Measurements from ENCODE around the gene SETD1B.

DNA sequence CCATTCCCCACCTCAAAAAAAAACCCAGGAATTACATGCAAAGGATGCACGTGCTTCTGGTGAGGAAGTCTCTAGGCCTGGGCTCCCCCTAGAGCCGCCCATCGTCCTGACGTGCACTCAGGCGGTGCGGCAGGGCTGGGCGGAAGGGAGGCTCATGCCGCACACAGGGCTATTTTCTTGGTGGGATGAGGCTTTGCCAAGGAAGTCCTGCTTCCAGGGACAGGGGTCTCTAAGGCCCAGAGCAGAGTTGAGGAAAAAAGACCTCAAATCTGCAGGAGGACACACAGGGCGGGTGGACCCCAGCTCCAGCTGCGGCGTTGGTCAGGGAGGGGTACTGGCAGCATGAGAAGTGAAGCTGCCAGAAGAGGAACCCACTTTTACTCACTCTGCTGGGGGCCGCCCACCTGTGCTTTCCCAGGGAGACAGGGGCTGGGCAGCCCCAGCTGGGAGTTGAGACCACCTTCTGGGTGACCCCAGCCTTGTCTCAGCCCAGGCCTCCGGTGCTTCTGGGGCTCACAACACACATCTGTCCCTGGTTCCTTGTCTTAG lies 14.5 kb upstream of the SETD1B start:
- TF ChIP-seq, protein P1, sequence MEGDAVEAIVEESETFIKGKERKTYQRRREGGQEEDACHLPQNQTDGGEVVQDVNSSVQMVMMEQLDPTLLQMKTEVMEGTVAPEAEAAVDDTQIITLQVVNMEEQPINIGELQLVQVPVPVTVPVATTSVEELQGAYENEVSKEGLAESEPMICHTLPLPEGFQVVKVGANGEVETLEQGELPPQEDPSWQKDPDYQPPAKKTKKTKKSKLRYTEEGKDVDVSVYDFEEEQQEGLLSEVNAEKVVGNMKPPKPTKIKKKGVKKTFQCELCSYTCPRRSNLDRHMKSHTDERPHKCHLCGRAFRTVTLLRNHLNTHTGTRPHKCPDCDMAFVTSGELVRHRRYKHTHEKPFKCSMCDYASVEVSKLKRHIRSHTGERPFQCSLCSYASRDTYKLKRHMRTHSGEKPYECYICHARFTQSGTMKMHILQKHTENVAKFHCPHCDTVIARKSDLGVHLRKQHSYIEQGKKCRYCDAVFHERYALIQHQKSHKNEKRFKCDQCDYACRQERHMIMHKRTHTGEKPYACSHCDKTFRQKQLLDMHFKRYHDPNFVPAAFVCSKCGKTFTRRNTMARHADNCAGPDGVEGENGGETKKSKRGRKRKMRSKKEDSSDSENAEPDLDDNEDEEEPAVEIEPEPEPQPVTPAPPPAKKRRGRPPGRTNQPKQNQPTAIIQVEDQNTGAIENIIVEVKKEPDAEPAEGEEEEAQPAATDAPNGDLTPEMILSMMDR (IDR thresholded peaks at IDR 0.05; ENCODE audit: borderline replicate concordance, extremely low read depth, low read length, poor library complexity, severe bottlenecking) = no peak
- TF ChIP-seq EZH2 (IDR thresholded peaks at IDR 0.05; ENCODE audit: borderline replicate concordance, low read depth, low read length, severe bottlenecking) = no peak

Measured in DND-41 (cell line).